Esophagus squamous epithelium (tissue), 5 donors: ENCODE results near the gene FAXC. TPM values are rescaled to one million over a fixed set of nuclear protein-coding genes. Genes with fewer than 3 reads are reported as not detected.

ENCODE experiments used
- DNase-seq: peaks from one replicate; lab custom pipeline; 2025; lab: John Stamatoyannopoulos, UW
- H3K27ac ChIP-seq, 4 donors: fragments of 200-600 bp; sonication (generic); one replicate each; pipeline ENCODE4 v1.5.1; 2016 to 2019; ENCODE audit warnings: mild to moderate bottlenecking in 1 of 4
- H3K27me3 ChIP-seq, 4 donors: fragments of 200-600 bp; sonication (generic); 1 replicate in 3 of 4; 2 replicates in 1 of 4; pipeline versions ENCODE4 v1.5.1 to v1.6.0; 2017 to 2021; ENCODE audit warnings: antibody characterized with exemption in 1 of 4
- H3K36me3 ChIP-seq, 3 donors: fragments of 200-600 bp; sonication (generic); one replicate each; pipeline ENCODE4 v1.5.1; 2016 to 2019
- H3K4me1 ChIP-seq, 3 donors: fragments of 200-600 bp; sonication (generic); one replicate each; pipeline ENCODE4 v1.5.1; 2017 to 2019
- H3K4me3 ChIP-seq, 4 donors: fragments of 200-600 bp; sonication (generic); 1 replicate in 3 of 4; 2 replicates in 1 of 4; pipeline ENCODE4 v1.5.1; 2016 to 2019; ENCODE audit warnings: mild to moderate bottlenecking in 2 of 4, moderate library complexity in 1 of 4
- H3K9me3 ChIP-seq, 3 donors: fragments of 200-600 bp; sonication (generic); one replicate each; pipeline ENCODE4 v1.5.1; 2016 to 2019
- CTCF ChIP-seq, 6 experiments: fragments of 450-650 bp in 4 of 6; fragments of 200-600 bp in 2 of 6; sonication (generic) in 2 of 6; IDR thresholded peaks; one replicate each; pipeline ENCODE4 v1.5.1; 2016 to 2019; ENCODE audit warnings: antibody characterized with exemption in 6 of 6, mild to moderate bottlenecking in 4 of 6, moderate library complexity in 4 of 6
- POLR2A ChIP-seq, 4 donors: fragments of 450-650 bp; IDR thresholded peaks; one replicate each; pipeline ENCODE4 v1.6.1; 2017; ENCODE audit warnings: antibody characterized with exemption in 4 of 4, mild to moderate bottlenecking in 4 of 4, moderate library complexity in 3 of 4
- WGBS, 2 donors: methylation state at CpG; one replicate each; pipeline ENCODE4 v1.1.5; 2018; 5-methylcytosine and 5-hydroxymethylcytosine counted together
- intact Hi-C: fragments of 100-400 bp; cut with DNase I; formaldehyde crosslinking; loops from one replicate; pipeline ENCODE4 v1.15.0; 2022
- total RNA-seq, 4 donors: library from RNA; depleted of rRNA; stranded (reverse); fragments of >200 nt; gene quantifications; one replicate each; pipeline ENCODE4 v1.1.0, GENCODE V29; 2016
- donor health status: DM: yes; HTN: yes; CAD: no.

FAXC gene
- total RNA-seq, 4 donors from 2014 or later, result 1.3 to 10.7 (median 4.6) TPM

GRCh38 chr6:99253271-99253670 lies 96.2 kb downstream of the FAXC start:
- intact Hi-C loops, result no loop called here
- H3K36me3 ChIP-seq, result no peaks in the 10 kb centered on the region
- WGBS, 2 donors, result 61 to 72% methylated on average over 2 of the region's 2 CpGs
- TF ChIP-seq CTCF (IDR thresholded peaks at IDR 0.05) (no peak), POLR2A (IDR thresholded peaks at IDR 0.05) (no peak)
- no peaks in the 10 kb centered on the region for H3K9me3 ChIP-seq
- peaks cover 0 to 9% (median 0%) of the 10 kb centered on the region in 4 donors for H3K27me3 ChIP-seq
- DNase-seq, result no peak
- H3K4me3 ChIP-seq, result no peak overlapping the region
- H3K4me1 ChIP-seq, result no peaks in the 10 kb centered on the region
- H3K27ac ChIP-seq, result no peak overlapping the region

DNA sequence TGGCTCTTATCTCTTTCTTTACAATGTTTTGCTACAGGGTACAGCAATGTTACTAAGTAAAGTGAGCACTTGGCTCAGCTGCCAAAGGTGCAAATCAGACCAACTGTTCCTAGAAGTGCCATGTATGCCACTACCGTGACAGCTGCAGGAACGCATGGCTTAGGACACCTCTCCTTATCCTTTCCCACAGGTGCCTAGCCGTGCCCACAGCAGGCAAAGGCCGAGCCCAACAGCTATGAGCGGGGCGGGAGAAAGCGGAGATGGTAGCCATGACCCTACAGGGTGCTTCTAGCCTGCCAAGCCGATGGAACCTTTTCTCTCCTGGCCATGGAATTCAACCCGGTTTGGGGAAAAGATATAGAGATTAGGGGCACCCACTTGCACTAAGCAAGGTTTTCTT lies 97.1 kb downstream of the FAXC start:
- no peaks in the 10 kb centered on the region for H3K9me3 ChIP-seq
- no peaks in the 10 kb centered on the region for H3K36me3 ChIP-seq
- no peak for DNase-seq
- WGBS, 2 donors, result 71 to 91% methylated on average over 2 to 3 of the region's 9 CpGs
- no peak overlapping the region for H3K27ac ChIP-seq
- intact Hi-C loops, result no loop called here
- peaks cover 0 to 11% (median 0%) of the 10 kb centered on the region in 4 donors for H3K27me3 ChIP-seq
- no peaks in the 10 kb centered on the region for H3K4me1 ChIP-seq
- TF ChIP-seq CTCF (IDR thresholded peaks at IDR 0.05), result no peak
- no peak for TF ChIP-seq POLR2A (IDR thresholded peaks at IDR 0.05)
- H3K4me3 ChIP-seq, result no peak overlapping the region

DNA sequence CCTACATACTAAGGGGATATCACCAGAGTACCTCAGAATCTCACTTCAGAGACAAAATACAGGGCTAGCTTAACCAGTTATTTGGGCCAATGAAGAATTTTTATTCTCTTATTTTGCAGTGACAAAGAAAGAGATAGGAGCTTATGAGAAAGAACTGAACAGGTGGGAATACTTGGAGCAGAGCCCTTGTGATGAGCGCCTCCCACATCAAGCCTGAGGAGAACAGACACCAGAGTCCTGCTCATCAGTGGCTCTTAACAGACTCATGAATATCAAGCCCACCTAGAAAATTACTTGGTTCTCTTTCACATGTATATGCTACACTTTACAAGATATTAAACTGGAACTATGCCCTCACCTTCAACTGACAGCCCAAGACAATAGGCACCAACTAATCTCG lies 99.0 kb downstream of the FAXC start:
- intact Hi-C loops, result no loop called here
- no peaks in the 10 kb centered on the region for H3K36me3 ChIP-seq
- DNase-seq, result no peak
- WGBS, 2 donors, result 86 to 92% methylated on average over 2 of the region's 2 CpGs
- H3K9me3 ChIP-seq, result no peaks in the 10 kb centered on the region
- no peaks in the 10 kb centered on the region for H3K4me1 ChIP-seq
- no peak overlapping the region for H3K27ac ChIP-seq
- TF ChIP-seq CTCF (IDR thresholded peaks at IDR 0.05) (no peak), POLR2A (IDR thresholded peaks at IDR 0.05) (no peak)
- no peak overlapping the region for H3K4me3 ChIP-seq
- H3K27me3 ChIP-seq, result peaks cover 0 to 16% (median 0%) of the 10 kb centered on the region in 4 donors

DNA sequence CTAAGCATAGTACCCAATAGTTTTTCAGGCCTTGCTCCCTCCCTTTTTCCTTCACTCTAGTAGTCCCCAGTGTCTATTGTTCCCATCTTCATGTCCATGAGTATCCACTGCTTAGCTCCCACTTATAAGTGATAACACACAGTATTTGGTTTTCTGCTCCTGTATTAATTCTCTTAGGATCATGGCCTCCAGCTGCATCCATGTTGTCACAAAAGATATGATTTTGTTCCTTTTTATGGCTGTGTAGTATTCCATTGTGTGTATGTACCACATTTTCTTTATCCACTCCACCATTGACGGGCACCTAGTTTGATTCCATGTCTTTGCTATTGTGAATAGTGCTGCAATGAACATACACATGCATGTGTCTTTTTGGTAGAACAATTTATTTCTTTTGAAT lies 102.9 kb downstream of the FAXC start:
- no peaks in the 10 kb centered on the region for H3K36me3 ChIP-seq
- intact Hi-C loops, result no loop called here
- 80 to 93% methylated on average over 1 of the region's 1 CpG for WGBS, 2 donors

More for the DNA sequence above, 102.9 kb downstream of the FAXC start:
- no peak overlapping the region for H3K27ac ChIP-seq
- DNase-seq, result no peak
- peaks cover 0 to 16% (median 0%) of the 10 kb centered on the region in 4 donors for H3K27me3 ChIP-seq
- H3K9me3 ChIP-seq, result no peaks in the 10 kb centered on the region
- no peaks in the 10 kb centered on the region for H3K4me1 ChIP-seq
- H3K4me3 ChIP-seq, result no peak overlapping the region
- no peak for TF ChIP-seq CTCF (IDR thresholded peaks at IDR 0.05)
- TF ChIP-seq POLR2A (IDR thresholded peaks at IDR 0.05), result no peak
